Stimulated activated CD8-positive, alpha-beta memory T cell treated with anti-CD3 and anti-CD28 coated beads, Interleukin-15, amount 100 ng/mL, for 24 hours (primary cell): ENCODE data around the gene SPOCK3.
"Not testable (repeated sequence)": the region's sequence is repeated elsewhere in the genome, so short reads cannot be mapped to it uniquely, and the experiment has no call there.

Experiments
- DNase-seq: peaks from one replicate; pipeline ENCODE4 v3.0.0-alpha.2; 2020; ENCODE audit warnings: low read depth

Gene SPOCK3

GRCh38 chr4:166823126-166823525, 411.2 kb downstream of the SPOCK3 start:
- no peak for DNase-seq

- DNase-seq: no peak
Observed at GRCh38 chr4:166822386-166822785, 411.9 kb downstream of the SPOCK3 start.

GRCh38 chr4:166816890-166817289, 417.4 kb downstream of the SPOCK3 start:
- no peak for DNase-seq

DNA sequence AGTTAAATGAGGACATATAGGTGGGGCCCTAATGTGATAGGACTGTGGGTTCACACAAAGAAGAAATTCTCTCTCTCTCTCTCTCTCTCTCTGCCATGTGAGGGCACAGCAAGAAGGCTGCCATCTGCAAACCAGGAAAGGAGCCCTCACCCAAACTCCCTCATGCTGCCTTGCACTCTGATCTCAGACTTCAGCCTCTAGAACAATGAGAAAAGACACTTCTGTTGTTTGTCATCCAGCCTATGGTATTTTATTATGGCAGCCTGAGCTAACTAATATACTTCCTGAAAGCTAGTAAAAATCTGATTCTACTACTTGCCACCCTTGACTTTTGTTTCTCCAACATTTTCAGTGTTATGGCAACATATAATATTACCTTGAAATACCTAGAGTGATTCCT, 425.9 kb downstream of the SPOCK3 start:
- DNase-seq: no peak

- DNase-seq: no peak
Observed at GRCh38 chr4:166802346-166802745, 431.9 kb downstream of the SPOCK3 start.

DNA sequence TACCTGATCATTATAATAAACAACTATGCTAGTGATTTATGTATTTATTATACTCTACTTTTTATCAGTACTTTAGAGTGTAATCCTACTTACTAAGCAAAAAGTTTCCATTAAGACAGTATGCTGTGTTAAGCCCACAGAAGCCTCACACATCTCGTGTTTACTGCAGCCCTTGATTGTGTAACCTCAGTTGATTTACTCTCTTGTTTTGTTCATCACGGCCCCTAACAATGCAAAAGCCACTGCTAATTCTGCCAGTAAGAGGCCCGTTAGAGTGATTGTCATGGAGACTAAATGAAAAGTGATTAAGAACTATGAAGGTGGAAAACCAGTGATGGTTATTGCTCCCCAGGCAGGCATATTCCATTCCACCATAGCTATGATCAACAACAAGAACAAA, 436.2 kb downstream of the SPOCK3 start:
- no peak for DNase-seq

GRCh38 chr4:166777760-166778159, 456.5 kb downstream of the SPOCK3 start:
- DNase-seq: no peak

DNA sequence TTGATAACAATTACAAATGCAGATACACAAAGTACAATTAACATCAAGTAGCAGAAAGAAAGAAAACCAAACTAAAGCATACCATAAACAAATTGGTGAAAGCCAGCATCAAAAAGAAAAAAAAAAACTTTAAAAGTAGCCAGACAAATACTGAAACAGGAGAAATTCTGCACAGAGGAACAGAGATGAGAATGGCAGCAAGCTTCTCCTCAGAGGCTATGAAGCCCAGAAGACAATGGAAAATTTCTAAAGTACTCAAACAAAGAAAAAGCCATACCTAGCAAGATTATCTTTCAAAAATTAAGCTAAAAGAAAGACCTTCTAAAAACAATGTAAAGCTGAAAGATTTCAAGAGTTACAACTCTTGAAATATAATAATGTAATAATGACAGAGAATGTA, 471.3 kb downstream of the SPOCK3 start:
- no peak for DNase-seq

- DNase-seq: no peak
Observed at GRCh38 chr4:166741742-166742141, 492.6 kb downstream of the SPOCK3 start.

DNA sequence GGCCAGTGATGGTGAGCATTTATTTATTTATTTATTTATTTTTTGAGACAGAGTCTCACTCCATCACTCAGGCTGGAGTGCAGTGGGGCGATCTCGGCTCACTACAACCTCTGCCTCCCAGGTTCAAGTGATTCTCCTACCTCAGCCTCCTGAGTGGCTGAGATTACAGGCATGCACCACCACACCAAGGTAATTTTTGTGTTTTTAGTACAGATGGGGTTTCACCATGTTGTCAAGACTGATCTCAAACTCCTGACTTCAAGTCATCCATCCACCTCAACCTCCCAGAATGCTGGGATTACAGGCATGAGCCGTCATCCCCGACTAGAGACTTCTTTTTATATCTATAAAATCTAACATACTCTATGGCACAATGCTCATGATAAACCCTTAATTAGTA, 495.1 kb downstream of the SPOCK3 start:
- not testable (repeated sequence) for DNase-seq

DNA sequence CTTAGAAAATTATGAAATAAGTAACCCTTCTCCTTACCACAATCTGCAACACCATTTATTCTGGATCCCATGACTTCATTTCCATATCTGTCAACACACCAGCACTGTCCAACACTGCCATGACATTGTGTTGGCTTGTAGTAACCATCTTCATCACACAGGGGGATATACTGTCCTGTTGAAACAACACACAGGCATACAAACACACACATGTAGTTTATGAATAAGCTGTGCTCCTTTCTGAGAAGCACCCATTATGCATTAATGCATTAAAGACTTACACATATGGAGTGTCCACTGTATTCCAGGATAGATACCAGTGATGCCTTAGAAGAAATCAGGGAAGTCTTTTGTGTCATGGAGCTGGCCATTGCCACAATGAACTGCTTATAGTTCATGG, 496.9 kb downstream of the SPOCK3 start:
- DNase-seq: no peak

DNA sequence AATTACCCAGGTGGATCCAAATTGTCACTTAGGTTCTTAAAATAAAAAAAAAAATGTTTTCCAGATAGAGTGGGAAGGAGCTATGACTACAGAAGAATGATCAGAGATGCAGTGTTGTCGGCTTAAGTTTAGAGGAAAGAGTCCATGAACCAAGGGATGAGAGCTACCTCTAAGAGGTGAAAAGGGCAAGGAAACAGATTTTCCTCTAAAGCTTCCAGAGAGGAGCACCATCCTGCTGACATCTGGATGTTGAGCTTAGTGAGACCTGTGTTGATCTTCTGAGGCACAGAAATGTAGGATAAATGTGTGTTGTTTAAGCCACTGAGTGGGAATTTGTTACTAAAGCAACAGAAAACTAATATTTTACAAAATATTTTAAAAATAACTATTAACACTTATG, 498.7 kb downstream of the SPOCK3 start:
- DNase-seq: no peak

GRCh38 chr4:166734797-166735196, 499.5 kb downstream of the SPOCK3 start:
- no peak for DNase-seq

GRCh38 chr4:166733686-166734085, 500.6 kb downstream of the SPOCK3 start:
- DNase-seq: no peak

GRCh38 chr4:166726832-166727231, 507.5 kb downstream of the SPOCK3 start:
- no peak for DNase-seq

DNA sequence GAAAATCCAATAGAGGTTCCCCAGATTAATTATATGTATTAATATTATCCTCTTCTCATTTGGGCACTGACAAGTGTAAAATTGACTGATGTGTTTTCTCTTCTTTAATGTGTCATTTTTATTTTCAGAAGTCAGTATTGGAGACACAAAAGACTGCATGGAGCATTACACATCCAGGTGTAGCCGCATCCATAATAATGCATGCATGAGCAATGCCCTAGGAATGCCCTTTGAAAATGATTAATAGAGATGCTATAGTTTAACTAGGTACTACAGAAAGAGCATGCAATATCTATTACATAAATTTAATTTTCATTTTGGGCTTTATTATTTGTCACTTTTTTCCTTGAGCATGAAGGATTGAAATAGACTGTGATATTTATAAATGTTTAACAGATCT, 509.9 kb downstream of the SPOCK3 start:
- no peak for DNase-seq

DNA sequence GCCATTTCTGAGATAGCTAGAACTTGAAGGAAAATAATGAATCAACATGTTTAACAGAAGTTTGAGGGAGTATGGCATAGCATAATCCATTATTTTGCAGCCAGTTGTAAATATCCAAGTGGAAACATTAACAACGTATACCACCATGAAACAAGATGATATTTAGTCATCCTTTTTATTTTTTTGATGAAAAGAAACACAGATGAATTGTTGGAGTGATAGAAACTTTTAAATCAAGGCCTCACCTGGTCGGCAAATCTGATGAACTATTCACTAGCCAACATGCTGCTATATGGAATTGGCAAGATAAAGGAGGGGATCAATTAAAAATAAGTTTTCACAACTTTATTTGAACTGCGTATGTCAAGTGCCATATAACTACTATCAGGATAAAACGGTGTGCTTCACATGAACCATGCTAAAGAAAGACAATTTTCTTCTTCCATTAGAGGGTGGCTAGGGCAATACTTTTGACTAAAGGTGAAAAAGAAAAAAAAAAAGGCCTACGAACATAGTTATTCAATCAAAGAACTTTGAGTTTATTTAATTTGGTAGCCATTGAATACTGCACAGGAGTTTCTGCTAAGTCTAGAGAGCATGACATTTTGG, 510.7 kb downstream of the SPOCK3 start:
- no peak for DNase-seq

- not testable (repeated sequence) for DNase-seq
Observed at GRCh38 chr4:166715748-166716713, 518.3 kb downstream of the SPOCK3 start.

DNA sequence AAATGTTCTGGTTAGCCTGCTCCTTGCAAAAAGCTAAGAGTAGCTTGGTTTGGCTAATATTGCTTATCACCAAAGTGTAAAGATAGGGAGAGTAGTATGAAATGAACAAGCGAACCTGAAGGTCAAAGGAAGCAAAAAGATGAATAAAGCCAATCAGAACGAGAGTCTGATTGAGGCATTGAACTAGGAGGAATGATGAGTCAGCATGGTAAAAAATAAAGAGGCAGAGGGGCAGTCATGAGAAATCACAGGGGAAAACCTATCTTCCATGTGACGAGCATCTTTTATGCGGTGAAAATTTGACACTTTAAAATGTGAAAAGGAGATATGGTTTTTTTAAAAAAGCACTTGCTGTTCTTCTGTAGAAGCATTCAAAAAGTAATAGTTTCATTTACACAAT, 533.7 kb downstream of the SPOCK3 start:
- no peak for DNase-seq

- DNase-seq: no peak
Observed at GRCh38 chr4:166688835-166689234, 545.5 kb downstream of the SPOCK3 start.

GRCh38 chr4:166687828-166688227, 546.5 kb downstream of the SPOCK3 start:
- no peak for DNase-seq
